Measurements from ENCODE around the gene NTNG1. TPM values are rescaled to one million over a fixed set of nuclear protein-coding genes. Genes with fewer than 3 reads are reported as not detected.

NTNG1 gene
- total RNA-seq, 4 donors from 2014 or later, result 0.41 to 1.3 TPM; not detected in 2

- WGBS, 2 donors, result 67 to 71% methylated on average over 2 of the region's 2 CpGs
- Histone ChIP-seq H3K4me1 (no peaks in the 10 kb centered on the region), H3K27ac (no peak overlapping the region), H3K36me3 (no peaks in the 10 kb centered on the region), H3K9me3 (no peaks in the 10 kb centered on the region), H3K4me3 (no peak overlapping the region), H3K27me3 (no peaks in the 10 kb centered on the region)
- TF ChIP-seq CTCF (IDR thresholded peaks at IDR 0.05) (no peak), POLR2A (IDR thresholded peaks at IDR 0.05) (no peak)
- intact Hi-C loops (cut with DNase I), result no loop called here
- no peak for DNase-seq
Observed at GRCh38 chr1:107413546-107413945, 272.7 kb downstream of the NTNG1 start.

- Histone ChIP-seq H3K27me3 (no peaks in the 10 kb centered on the region), H3K9me3 (no peaks in the 10 kb centered on the region), H3K4me1 (no peaks in the 10 kb centered on the region), H3K27ac (no peak overlapping the region), H3K36me3 (no peaks in the 10 kb centered on the region), H3K4me3 (no peak overlapping the region)
- intact Hi-C loops (cut with DNase I), result no loop called here
- 76 to 81% methylated on average over 2 of the region's 2 CpGs for WGBS, 2 donors
- TF ChIP-seq POLR2A (IDR thresholded peaks at IDR 0.05) (no peak), CTCF (IDR thresholded peaks at IDR 0.05) (no peak)
- no peak for DNase-seq
Observed at GRCh38 chr1:107413951-107414350, 273.1 kb downstream of the NTNG1 start.

- no peaks in the 10 kb centered on the region for H3K36me3 ChIP-seq
- intact Hi-C loops (cut with DNase I), result no loop called here
- no peak overlapping the region for H3K27ac ChIP-seq
- H3K4me1 ChIP-seq, result no peaks in the 10 kb centered on the region
- no peaks in the 10 kb centered on the region for H3K9me3 ChIP-seq
- H3K27me3 ChIP-seq, result no peaks in the 10 kb centered on the region
- no peak for DNase-seq
- TF ChIP-seq POLR2A (IDR thresholded peaks at IDR 0.05) (no peak), CTCF (IDR thresholded peaks at IDR 0.05) (no peak)
- no peak overlapping the region for H3K4me3 ChIP-seq
- WGBS, 2 donors, result 66 to 84% methylated on average over 3 of the region's 3 CpGs
Observed at GRCh38 chr1:107414550-107414949, 273.7 kb downstream of the NTNG1 start.

- Histone ChIP-seq H3K27me3 (no peaks in the 10 kb centered on the region), H3K27ac (no peak overlapping the region), H3K4me1 (no peaks in the 10 kb centered on the region), H3K9me3 (no peaks in the 10 kb centered on the region), H3K36me3 (no peaks in the 10 kb centered on the region), H3K4me3 (no peak overlapping the region)
- intact Hi-C loops (cut with DNase I), result no loop called here
- DNase-seq, result no peak
- TF ChIP-seq CTCF (IDR thresholded peaks at IDR 0.05) (no peak), POLR2A (IDR thresholded peaks at IDR 0.05) (no peak)
- WGBS, 2 donors, result 90 to 92% methylated on average over 4 of the region's 4 CpGs
Observed at GRCh38 chr1:107415241-107415640, 274.4 kb downstream of the NTNG1 start.

- Histone ChIP-seq H3K4me1 (no peaks in the 10 kb centered on the region), H3K27me3 (no peaks in the 10 kb centered on the region), H3K36me3 (no peaks in the 10 kb centered on the region), H3K4me3 (no peak overlapping the region), H3K27ac (no peak overlapping the region), H3K9me3 (no peaks in the 10 kb centered on the region)
- DNase-seq, result no peak
- WGBS, 2 donors, result 74 to 79% methylated on average over 2 of the region's 2 CpGs
- TF ChIP-seq CTCF (IDR thresholded peaks at IDR 0.05), result no peak
- no peak for TF ChIP-seq POLR2A (IDR thresholded peaks at IDR 0.05)
- intact Hi-C loops (cut with DNase I), result no loop called here
Observed at GRCh38 chr1:107419003-107419402, 278.2 kb downstream of the NTNG1 start.

All from esophagus squamous epithelium (tissue), 5 donors.